C4-2B (cell line): Measurements from ENCODE around the gene TMEM14A.

Source experiments
- H3K27ac ChIP-seq: fragments of 450-650 bp; 2 replicates; pipeline ENCODE4 v1.5.1; 2017
- ZFX ChIP-seq: fragments of 450-650 bp; IDR thresholded peaks from 2 replicates; pipeline ENCODE4 v1.6.1; 2017
- TF ChIP-seq, protein P1 (sequence below): fragments of 450-650 bp; conservative IDR thresholded peaks from 2 replicates; pipeline ENCODE4 v1.5.1; 2017; ENCODE audit warnings: mild to moderate bottlenecking

TMEM14A gene

DNA sequence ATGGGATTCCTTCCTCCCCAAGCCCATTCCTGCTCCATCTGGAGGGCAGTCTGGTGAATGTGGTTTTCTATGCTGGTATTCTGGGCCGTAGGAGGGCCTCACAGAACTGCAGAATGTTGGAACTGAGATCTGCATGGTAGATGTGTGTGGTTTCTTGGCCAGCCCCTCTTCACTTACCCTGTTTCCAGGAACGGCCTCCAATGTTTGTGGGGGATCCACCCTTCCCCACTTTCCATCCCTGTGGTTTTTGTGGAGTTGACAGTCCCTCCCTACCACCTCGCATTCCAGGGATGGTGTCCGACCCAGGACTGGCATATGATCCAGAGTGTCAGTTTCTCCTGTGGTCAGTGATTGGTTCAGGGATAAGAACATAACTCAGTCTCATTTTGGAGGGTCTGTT lies 26.7 kb upstream of the TMEM14A start:
- TF ChIP-seq, protein P1, sequence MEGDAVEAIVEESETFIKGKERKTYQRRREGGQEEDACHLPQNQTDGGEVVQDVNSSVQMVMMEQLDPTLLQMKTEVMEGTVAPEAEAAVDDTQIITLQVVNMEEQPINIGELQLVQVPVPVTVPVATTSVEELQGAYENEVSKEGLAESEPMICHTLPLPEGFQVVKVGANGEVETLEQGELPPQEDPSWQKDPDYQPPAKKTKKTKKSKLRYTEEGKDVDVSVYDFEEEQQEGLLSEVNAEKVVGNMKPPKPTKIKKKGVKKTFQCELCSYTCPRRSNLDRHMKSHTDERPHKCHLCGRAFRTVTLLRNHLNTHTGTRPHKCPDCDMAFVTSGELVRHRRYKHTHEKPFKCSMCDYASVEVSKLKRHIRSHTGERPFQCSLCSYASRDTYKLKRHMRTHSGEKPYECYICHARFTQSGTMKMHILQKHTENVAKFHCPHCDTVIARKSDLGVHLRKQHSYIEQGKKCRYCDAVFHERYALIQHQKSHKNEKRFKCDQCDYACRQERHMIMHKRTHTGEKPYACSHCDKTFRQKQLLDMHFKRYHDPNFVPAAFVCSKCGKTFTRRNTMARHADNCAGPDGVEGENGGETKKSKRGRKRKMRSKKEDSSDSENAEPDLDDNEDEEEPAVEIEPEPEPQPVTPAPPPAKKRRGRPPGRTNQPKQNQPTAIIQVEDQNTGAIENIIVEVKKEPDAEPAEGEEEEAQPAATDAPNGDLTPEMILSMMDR = no peak

GRCh38 chr6:52645976-52646375 lies 24.9 kb upstream of the TMEM14A start:
- H3K27ac ChIP-seq = no peak overlapping the region

More for the DNA sequence above, 26.7 kb upstream of the TMEM14A start:
- H3K27ac ChIP-seq = no peak overlapping the region

GRCh38 chr6:52647199-52647598 lies 23.7 kb upstream of the TMEM14A start:
- H3K27ac ChIP-seq = no peak overlapping the region
- TF ChIP-seq, protein P1 = no peak
- TF ChIP-seq ZFX = no peak

More at GRCh38 chr6:52645976-52646375, 24.9 kb upstream of the TMEM14A start:
- no peak for TF ChIP-seq ZFX
- TF ChIP-seq, protein P1 = no peak

DNA sequence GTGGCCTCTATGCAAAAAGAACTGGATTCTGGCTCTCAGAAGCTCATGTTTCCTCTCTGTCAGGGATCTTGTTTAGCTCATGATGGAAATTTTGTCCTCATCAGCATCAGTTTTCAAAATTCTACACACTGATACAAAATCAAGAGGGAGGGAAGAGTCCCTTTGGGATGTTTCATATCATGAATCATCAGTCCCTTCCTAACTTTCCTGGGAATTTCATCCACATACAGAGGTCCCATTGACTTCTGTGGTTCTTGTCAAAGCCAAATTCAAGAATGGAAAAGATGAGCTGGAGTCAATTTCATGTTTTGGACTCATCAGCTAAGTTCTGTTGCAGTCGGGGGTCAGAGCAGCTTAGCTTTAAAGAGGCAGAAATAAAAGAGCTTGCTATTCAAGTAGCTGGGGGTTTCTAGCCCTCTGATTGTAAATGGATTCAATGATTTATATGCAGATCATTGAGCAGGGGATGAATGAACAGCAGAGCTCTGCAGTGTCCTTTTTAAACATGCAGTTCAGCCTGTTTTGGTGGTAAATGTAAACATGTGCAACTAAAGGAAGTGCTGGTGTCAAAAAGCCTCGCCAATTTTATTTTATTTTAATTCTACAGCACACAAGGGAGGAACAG lies 21.3 kb upstream of the TMEM14A start:
- H3K27ac ChIP-seq = no peak overlapping the region
- TF ChIP-seq ZFX = no peak
- TF ChIP-seq, protein P1 = no peak

DNA sequence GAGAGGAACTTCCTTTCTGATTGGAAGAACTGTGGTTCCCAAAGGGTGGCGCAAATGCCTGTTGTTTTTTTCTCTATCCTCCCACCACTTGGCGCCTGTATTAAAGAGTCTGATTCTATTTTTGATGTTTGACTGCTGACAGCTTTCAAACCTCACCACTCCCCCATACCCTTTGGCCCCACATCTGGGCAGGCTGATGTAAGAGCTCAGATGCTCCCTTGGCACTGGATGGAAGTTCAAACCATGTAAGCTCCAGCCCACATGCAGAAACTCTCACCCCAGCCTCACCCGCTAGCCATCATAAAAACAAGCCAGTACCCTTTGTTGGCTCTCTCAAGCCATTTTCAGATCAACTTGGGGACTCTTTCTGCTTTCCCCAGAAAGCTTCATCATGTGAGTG lies 20.0 kb upstream of the TMEM14A start:
- no peak for TF ChIP-seq ZFX
- TF ChIP-seq, protein P1 = no peak
- H3K27ac ChIP-seq = no peak overlapping the region

- TF ChIP-seq, protein P1 = no peak
- no peak for TF ChIP-seq ZFX
- H3K27ac ChIP-seq = no peak overlapping the region
Measured at GRCh38 chr6:52653151-52653550, 17.8 kb upstream of the TMEM14A start.

- TF ChIP-seq ZFX = no peak
- TF ChIP-seq, protein P1 = no peak
Measured at GRCh38 chr6:52654007-52654406, 16.9 kb upstream of the TMEM14A start.

More at GRCh38 chr6:52654007-52654406, 16.9 kb upstream of the TMEM14A start:
- H3K27ac ChIP-seq = no peak overlapping the region
